NT2/D1 (cell line): ENCODE data around the gene ZCWPW1.

Source experiments
- SUZ12 ChIP-seq: IDR thresholded peaks from 2 replicates; pipeline ENCODE4 v1.6.1; 2011; ENCODE audit not compliant: insufficient read length, insufficient read depth; ENCODE audit errors: extremely low read depth
- YY1 ChIP-seq: IDR thresholded peaks from 2 replicates; pipeline ENCODE4 v1.6.1; 2011; ENCODE audit not compliant: insufficient read length, insufficient read depth

- no peak for TF ChIP-seq YY1
- TF ChIP-seq SUZ12, result no peak
Observed at GRCh38 chr7:100352984-100353684, 75.4 kb downstream of the ZCWPW1 start.
